Fibroblast of the aortic adventitia (primary cell): Measurements from ENCODE around the gene GNG4. TPM values are rescaled to one million over a fixed set of nuclear protein-coding genes. Genes with fewer than 3 reads are reported as not detected.
"Not testable (repeated sequence)": the region's sequence is repeated elsewhere in the genome, so short reads cannot be mapped to it uniquely, and the experiment has no call there.

Source experiments
- DNase-seq: peaks from one replicate; pipeline ENCODE4 v3.0.0-alpha.2; 2010; ENCODE audit warnings: low read depth
- H3K4me3 ChIP-seq: 2 replicates; pipeline ENCODE4 v1.5.1; 2011; ENCODE audit warnings: low read depth, mild to moderate bottlenecking, control low read depth, low read length, moderate library complexity
- CTCF ChIP-seq: IDR thresholded peaks from 2 replicates; pipeline ENCODE4 v1.5.1; 2011; ENCODE audit warnings: mild to moderate bottlenecking, low read length, control low read depth, inconsistent platforms; ENCODE audit not compliant: insufficient read depth
- total RNA-seq: library from RNA; depleted of rRNA; stranded (reverse); fragments of >200 nt; gene quantifications from 2 replicates; pipeline ENCODE4 v1.2.3, GENCODE V29; 2012; ENCODE audit warnings: low replicate concordance

The GNG4 gene
- total RNA-seq, 1 donor, result not detected

- no peak for DNase-seq
- no peak overlapping the region for H3K4me3 ChIP-seq
- TF ChIP-seq CTCF, result no peak
Observed at GRCh38 chr1:235644693-235645305, 4.8 kb downstream of the GNG4 start.

GRCh38 chr1:235643837-235644692 is 5.5 kb downstream of the GNG4 start:
- DNase-seq, result no peak
- no peak overlapping the region for H3K4me3 ChIP-seq
- no peak for TF ChIP-seq CTCF

GRCh38 chr1:235642943-235643371 is 6.6 kb downstream of the GNG4 start:
- no peak overlapping the region for H3K4me3 ChIP-seq
- no peak for DNase-seq
- no peak for TF ChIP-seq CTCF

GRCh38 chr1:235642011-235642942 is 7.3 kb downstream of the GNG4 start:
- H3K4me3 ChIP-seq, result no peak overlapping the region
- TF ChIP-seq CTCF, result no peak
- DNase-seq, result no peak

- TF ChIP-seq CTCF, result no peak
- no peak for DNase-seq
- H3K4me3 ChIP-seq, result no peak overlapping the region
Observed at GRCh38 chr1:235640580-235640979, 9.0 kb downstream of the GNG4 start.

GRCh38 chr1:235639226-235640205 is 10.1 kb downstream of the GNG4 start:
- no peak for DNase-seq
- no peak for TF ChIP-seq CTCF
- H3K4me3 ChIP-seq, result no peak overlapping the region

GRCh38 chr1:235638612-235639011 is 11.0 kb downstream of the GNG4 start:
- H3K4me3 ChIP-seq, DNase-seq: not testable (repeated sequence)
